ENCODE data around the gene EMC6. TPM values are rescaled to one million over a fixed set of nuclear protein-coding genes. Genes with fewer than 3 reads are reported as not detected.

The EMC6 gene
- total RNA-seq, 1 donor from 2014 or later: 37.6 TPM

DNA sequence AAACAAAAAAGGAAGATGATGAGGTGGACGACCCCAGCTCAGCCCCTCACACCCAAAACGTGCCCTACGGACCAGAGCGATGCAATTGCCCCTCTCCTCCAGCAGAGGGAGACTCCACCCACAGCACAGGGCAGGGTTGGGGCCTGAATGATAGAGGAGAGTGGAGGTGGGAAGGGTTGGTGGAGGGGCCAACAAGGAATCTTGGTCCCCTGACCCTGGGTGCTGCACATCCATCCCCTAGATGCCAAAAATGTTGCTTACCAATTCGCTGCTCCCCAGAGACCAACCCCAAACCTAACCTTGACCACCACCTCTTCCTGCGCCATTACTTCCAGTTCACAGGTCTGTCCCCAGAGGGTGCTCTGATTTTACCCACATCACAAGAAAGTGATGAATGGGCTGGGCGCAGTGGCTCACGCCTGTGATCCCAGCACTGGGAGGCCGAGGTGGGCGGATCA, 14.5 kb downstream of the EMC6 start:
- H3K27ac Mint-ChIP-seq (ENCODE audit: unreplicated experiment): no peak overlapping the region
- TF ChIP-seq, protein P1, sequence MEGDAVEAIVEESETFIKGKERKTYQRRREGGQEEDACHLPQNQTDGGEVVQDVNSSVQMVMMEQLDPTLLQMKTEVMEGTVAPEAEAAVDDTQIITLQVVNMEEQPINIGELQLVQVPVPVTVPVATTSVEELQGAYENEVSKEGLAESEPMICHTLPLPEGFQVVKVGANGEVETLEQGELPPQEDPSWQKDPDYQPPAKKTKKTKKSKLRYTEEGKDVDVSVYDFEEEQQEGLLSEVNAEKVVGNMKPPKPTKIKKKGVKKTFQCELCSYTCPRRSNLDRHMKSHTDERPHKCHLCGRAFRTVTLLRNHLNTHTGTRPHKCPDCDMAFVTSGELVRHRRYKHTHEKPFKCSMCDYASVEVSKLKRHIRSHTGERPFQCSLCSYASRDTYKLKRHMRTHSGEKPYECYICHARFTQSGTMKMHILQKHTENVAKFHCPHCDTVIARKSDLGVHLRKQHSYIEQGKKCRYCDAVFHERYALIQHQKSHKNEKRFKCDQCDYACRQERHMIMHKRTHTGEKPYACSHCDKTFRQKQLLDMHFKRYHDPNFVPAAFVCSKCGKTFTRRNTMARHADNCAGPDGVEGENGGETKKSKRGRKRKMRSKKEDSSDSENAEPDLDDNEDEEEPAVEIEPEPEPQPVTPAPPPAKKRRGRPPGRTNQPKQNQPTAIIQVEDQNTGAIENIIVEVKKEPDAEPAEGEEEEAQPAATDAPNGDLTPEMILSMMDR (IDR thresholded peaks at IDR 0.05): peak; percentile 86
- no peak overlapping the region for H3K4me3 Mint-ChIP-seq (ENCODE audit: unreplicated experiment)
- no peaks in the 10 kb centered on the region for H3K36me3 Mint-ChIP-seq (ENCODE audit: low read depth)
- H3K9me3 Mint-ChIP-seq (ENCODE audit: low read depth): no peaks in the 10 kb centered on the region
- no peaks in the 10 kb centered on the region for H3K4me1 Mint-ChIP-seq (ENCODE audit: low read depth)
- no peak for DNase-seq (ENCODE audit: low spot score)
- peaks cover 11% of the 10 kb centered on the region for H3K27me3 Mint-ChIP-seq (ENCODE audit: low read depth)

DNA sequence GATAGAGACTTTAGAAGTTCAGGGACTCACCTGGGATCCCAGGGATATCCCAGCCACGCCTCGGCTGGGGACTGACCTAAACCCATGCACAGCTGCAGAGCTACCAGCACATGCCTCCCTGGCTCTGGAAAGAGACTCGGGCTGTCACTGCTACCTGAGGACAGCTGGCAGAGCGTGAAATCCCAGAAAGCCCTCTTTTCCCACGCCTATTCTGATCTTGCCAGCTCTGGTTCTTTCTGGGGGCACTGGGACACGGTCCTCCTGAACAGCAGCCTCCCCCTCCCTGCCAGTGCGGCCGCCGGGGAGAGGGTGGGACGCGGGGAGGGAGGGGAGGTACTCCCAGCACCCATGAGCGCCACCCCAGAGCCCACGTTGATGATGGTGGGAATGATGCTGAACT, 16.6 kb downstream of the EMC6 start:
- DNase-seq (ENCODE audit: low spot score): no peak
- no peaks in the 10 kb centered on the region for H3K9me3 Mint-ChIP-seq (ENCODE audit: low read depth)
- no peak overlapping the region for H3K27ac Mint-ChIP-seq (ENCODE audit: unreplicated experiment)
- H3K4me1 Mint-ChIP-seq (ENCODE audit: low read depth): no peaks in the 10 kb centered on the region
- TF ChIP-seq, protein P1 (IDR thresholded peaks at IDR 0.05): no peak
- H3K36me3 Mint-ChIP-seq (ENCODE audit: low read depth): no peaks in the 10 kb centered on the region
- peaks cover 11% of the 10 kb centered on the region for H3K27me3 Mint-ChIP-seq (ENCODE audit: low read depth)
- no peak overlapping the region for H3K4me3 Mint-ChIP-seq (ENCODE audit: unreplicated experiment)

DNA sequence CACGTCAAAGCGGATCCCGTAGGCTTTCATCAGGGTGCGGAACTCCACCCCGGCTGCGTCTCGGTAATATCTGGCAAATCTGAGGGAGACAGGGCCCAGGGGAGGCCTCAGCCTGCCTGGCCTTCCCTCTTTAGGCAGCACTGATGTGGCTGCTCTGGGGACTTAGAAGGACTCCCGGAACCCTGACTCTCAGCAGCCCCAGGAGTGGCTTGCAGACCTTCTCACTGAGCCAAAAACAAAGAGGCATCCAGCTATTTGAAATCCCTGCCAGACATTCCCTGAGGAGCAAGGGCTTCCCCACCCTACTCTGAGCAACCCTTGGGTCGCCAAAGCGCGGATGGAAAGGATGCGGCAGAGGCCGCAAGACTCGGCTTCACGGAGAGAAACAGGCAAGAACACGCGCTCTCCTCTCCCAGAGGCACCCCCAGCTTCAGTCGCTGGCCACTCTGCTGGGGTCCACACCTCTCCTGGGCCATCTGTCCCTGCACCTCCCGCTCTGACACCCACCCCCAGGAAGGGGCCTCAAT, 19.5 kb downstream of the EMC6 start:
- no peak overlapping the region for H3K4me3 Mint-ChIP-seq (ENCODE audit: unreplicated experiment)
- no peaks in the 10 kb centered on the region for H3K4me1 Mint-ChIP-seq (ENCODE audit: low read depth)
- H3K27me3 Mint-ChIP-seq (ENCODE audit: low read depth): peaks cover under 1% of the 10 kb centered on the region
- H3K9me3 Mint-ChIP-seq (ENCODE audit: low read depth): no peaks in the 10 kb centered on the region
- no peak overlapping the region for H3K27ac Mint-ChIP-seq (ENCODE audit: unreplicated experiment)
- DNase-seq (ENCODE audit: low spot score): no peak
- TF ChIP-seq, protein P1 (IDR thresholded peaks at IDR 0.05): no peak
- H3K36me3 Mint-ChIP-seq (ENCODE audit: low read depth): no peaks in the 10 kb centered on the region

DNA sequence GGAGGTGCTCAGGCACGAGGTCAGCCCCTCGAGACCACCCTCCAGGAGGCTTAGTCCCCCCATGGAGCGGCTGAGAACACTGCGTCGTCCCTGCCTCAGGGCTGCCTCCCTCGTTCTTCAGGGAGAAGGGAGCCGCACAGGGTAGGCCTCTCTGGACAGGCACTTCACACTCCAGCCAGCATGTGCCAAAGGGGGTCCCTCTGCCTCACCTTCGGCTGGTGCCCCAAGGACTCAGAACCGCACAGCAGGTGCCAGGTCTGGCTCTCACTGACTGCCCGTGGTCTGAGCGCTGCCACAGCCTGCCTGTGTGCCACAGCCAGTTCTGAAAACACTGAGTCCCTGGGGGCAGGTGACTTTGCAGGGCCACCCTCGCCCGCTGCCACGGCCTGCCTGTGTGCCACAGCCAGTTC, 20.2 kb downstream of the EMC6 start:
- H3K4me3 Mint-ChIP-seq (ENCODE audit: unreplicated experiment): no peak overlapping the region
- H3K27me3 Mint-ChIP-seq (ENCODE audit: low read depth): no peaks in the 10 kb centered on the region
- H3K27ac Mint-ChIP-seq (ENCODE audit: unreplicated experiment): no peak overlapping the region
- no peaks in the 10 kb centered on the region for H3K4me1 Mint-ChIP-seq (ENCODE audit: low read depth)
- DNase-seq (ENCODE audit: low spot score): no peak
- TF ChIP-seq, protein P1 (IDR thresholded peaks at IDR 0.05): no peak
- no peaks in the 10 kb centered on the region for H3K36me3 Mint-ChIP-seq (ENCODE audit: low read depth)
- H3K9me3 Mint-ChIP-seq (ENCODE audit: low read depth): no peaks in the 10 kb centered on the region

DNA sequence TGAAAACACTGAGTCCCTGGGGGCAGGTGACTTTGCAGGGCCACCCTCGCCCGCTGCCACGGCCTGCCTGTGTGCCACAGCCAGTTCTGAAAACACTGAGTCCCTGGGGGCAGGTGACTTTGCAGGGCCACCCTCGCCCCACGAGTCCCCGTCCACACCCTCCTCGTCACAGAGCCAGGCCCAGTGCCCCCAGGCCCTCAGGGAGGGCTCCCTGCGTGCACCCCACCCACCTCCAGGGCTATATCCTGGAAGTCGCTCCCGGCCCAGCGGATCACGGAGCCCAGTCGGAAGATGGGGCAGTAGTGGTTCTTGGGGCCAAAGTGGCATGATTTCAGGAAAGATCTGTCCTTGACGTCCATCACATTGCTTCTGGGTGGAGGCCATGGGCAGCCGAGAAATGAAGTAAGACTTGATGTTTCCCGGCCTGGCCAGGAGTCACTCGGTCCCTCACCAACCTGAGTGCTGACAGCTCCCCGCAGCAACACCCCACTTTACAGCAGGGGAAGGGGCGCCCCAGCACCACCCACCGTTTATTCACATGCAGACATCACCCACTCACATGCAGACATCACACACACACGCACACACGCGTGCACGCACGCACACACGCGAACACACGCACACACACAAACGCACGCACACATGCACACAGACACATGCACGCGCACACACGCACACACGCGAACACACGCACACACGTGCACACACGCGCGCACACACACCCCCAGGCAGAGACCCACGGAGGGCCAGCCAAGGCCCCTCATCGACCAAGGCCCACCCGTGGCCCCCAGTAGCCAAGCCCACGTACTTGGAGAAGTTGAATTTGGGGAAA, 20.9 kb downstream of the EMC6 start:
- TF ChIP-seq, protein P1 (IDR thresholded peaks at IDR 0.05): no peak
- Mint-ChIP-seq H3K27me3 (ENCODE audit: low read depth) (peaks cover 1% of the 10 kb centered on the region), H3K4me3 (ENCODE audit: unreplicated experiment) (no peak overlapping the region), H3K4me1 (ENCODE audit: low read depth) (no peaks in the 10 kb centered on the region), H3K36me3 (ENCODE audit: low read depth) (no peaks in the 10 kb centered on the region), H3K9me3 (ENCODE audit: low read depth) (no peaks in the 10 kb centered on the region), H3K27ac (ENCODE audit: unreplicated experiment) (no peak overlapping the region)
- DNase-seq (ENCODE audit: low spot score): no peak

All from chondrocyte (in vitro differentiated cells).